CD4-positive, alpha-beta T cell treated with Interleukin-15 for 4 hours (primary cell): Measurements from ENCODE around the gene TACC2.

ENCODE experiments used
- DNase-seq: peaks from one replicate; pipeline ENCODE4 v3.0.0-alpha.2; 2020; ENCODE audit warnings: low spot score

TACC2 gene

GRCh38 chr10:122295451-122295809 lies 306.5 kb downstream of the TACC2 start:
- no peak for DNase-seq

DNA sequence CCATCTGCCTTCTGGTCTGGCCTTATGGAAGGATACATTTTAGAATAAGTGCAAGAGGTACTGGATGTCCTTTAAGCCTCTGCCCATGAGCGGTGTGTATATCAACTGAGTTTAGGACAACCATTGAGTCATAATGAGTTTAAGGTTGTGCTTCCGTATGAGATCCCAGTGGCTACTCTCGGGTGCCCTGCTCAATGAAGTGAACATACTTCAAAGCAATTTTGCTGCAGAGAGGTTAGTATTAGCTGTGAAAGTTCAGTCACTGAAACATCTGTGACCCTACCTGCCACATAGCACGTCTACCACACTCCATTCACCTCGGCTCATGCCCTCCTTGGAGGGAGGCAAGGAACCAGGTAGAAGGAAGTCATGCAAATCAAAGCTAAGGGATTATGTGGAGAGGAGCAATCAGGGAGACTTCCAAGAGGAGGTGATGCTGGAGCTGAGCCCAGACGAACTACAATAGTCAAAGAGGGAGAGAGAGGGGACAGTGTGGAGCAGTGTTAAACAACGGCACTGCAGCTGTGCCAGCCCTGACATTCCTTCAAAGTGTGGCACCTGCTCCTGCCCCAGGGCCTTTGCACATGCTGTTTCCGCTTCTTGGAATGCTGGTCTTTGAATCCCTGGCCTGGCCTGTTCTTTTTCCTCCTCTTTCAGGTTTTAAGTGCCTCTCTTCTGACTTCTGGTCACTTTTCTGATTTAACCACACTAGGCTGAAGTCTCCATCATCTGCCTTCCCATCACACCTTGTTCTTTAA lies 307.6 kb downstream of the TACC2 start:
- no peak for DNase-seq

GRCh38 chr10:122297583-122297982 lies 308.6 kb downstream of the TACC2 start:
- no peak for DNase-seq

- DNase-seq: no peak
These were observed 309.2 kb downstream of the TACC2 start for GRCh38 chr10:122298206-122298597.

DNA sequence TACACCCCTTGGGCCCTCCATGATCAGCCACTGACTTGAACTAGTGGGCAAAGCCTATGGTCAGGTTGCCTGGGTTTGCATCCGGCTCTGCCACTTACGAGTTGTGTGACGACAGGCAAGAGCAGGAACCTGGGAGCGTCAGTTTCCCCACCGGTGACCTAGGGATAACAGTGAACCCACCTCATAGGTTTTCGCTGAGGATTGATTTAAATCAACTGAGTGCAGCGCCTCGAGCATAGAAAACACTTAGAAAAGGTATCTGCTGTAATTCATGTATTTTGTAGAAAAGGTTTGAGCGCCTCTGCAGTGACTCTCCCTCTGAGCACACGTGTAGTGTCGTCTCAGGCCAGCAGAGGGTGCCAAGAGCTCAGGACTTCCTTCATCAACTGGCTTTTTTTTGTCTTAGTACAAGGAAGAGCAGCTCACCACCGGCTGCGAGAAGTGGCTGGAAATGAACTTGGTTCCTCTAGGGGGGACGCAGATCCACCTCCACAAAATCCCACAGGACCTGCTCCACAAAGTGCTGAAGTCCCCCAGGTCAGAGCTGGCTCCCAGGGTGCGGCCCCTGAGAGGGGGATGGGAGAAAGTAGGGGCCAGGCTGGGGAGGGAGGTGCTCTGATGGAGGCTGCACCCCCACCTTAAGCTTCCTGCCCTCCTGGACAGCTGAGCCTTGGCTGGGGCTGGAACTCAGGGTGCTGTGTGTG lies 309.8 kb downstream of the TACC2 start:
- DNase-seq: peak; percentile 53

DNA sequence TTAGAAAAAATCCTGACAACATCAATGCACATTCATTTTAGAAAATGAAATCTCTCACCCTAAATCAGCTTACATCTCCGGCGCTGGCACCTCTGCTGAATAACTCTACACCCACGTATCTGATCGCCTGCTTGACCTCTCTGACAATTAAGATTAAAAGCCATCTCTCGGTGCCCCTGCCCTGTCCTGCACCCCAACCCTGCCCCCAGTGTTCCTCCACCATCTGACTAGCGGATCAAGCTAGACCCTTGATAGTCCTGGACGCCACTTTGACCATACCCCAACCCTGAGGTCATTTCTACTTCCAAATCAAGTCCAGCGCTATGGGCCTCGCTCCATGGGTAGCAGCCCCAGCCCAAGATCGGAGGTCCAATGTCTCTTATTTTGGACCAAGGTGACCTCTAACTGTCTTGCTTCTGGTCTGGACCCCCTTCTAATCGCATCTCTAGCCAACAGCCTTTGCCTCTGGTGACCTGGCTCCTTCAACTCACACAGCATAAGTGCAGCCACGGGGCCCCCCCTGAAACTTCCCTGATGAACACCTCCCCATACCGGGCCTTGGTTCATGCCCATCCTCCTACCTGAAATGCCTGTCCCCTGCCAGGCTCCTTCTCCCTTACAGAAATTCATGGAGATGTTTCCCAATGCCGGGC lies 310.6 kb downstream of the TACC2 start:
- no peak for DNase-seq

DNA sequence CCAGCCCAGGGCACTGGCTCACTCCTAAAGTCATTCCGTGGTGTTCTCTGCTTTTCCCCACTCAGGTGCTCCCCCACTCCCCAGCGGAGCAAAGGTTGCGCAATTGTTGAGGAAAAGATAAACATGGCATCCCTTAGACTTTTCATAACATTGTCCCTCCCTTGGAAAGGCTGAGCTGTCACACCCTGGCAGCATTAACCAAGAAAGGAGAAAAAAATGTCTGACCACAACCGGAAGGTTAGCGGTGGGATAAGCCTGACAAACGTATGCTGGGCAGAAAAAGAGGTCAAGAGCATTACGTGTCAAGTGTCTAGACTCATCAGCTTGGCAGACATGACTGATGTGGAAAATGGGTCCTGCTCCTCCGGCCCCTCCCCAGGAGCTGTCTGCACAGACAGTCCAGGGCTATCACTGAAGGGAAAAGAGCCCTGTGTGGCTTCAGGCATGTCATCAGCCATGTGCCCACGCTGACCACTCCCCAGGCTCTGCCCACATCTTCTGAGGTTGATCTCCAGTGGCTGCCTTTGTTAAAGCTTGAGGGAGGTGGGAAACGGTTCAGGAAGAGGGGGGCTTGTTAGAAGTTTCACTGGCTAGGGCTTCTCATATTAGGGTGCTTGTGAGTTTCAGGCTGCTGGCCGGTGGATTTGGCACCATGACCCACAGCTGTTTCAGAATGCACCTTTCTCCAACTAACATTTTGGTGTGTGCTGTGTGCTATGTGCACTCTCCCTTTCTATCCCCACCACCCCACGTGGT lies 312.3 kb downstream of the TACC2 start:
- DNase-seq: no peak

GRCh38 chr10:122301811-122302115 lies 312.8 kb downstream of the TACC2 start:
- no peak for DNase-seq

DNA sequence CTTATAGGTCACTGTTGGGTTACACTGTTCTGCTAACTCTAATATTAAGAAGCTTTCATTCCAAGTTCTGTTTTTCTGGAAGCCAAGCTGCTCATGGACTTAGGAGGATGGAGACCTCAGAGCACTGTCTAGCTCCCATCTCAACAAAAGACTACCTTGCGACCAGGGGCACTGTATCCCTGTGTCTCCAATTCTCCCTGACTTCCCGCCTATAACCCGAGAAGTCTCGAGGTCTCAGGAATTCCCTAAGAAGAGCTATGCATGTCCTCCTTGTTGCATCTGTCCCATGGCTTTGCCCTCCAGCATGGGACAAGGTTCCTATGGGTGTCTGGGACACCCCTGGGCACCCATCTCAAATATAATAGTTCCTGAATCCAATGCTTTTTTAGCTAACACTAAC lies 313.4 kb downstream of the TACC2 start:
- no peak for DNase-seq

GRCh38 chr10:122303271-122304053 lies 314.5 kb downstream of the TACC2 start:
- no peak for DNase-seq
